Measurements from ENCODE around the gene HLA-DMA. TPM values are rescaled to one million over a fixed set of nuclear protein-coding genes. Genes with fewer than 3 reads are reported as not detected.

The HLA-DMA gene
- total RNA-seq, 5 donors from 2014 or later (not counting 1 experiment from before 2014, with no cell fraction given), result 22.3 to 37.8 (median 27.5) TPM

GRCh38 chr6:32989368-32989767 is 36.5 kb upstream of the HLA-DMA start:
- no CpG with 5 or more reads among the region's 1 CpG for WGBS (ENCODE audit: insufficient coverage)
- no peak for DNase-seq
- POLR2A ChIA-PET, result no interaction called here

GRCh38 chr6:32984622-32985389 is 31.9 kb upstream of the HLA-DMA start:
- WGBS (ENCODE audit: insufficient coverage), result 14% methylated on average over 7 of the region's 9 CpGs
- Mint-ChIP-seq H3K36me3 (peaks cover 11% of the 10 kb centered on the region), H3K27ac (peak overlapping the region; percentile 50 to 83), H3K4me3 (no peak overlapping the region), H3K9me3 (no peaks in the 10 kb centered on the region), H3K27me3 (no peaks in the 10 kb centered on the region), H3K4me1 (peaks cover 23 to 35% (median 26%) of the 10 kb centered on the region in 3 donors)
- Histone ChIP-seq H3K27me3 (replicated peaks in 1 of 2; ENCODE audit: control insufficient read depth in 2 of 2, extremely low read depth in 1 of 2, insufficient read depth in 2 of 2, low read length in 1 of 2) (no peaks in the 10 kb centered on the region), H3K9me3 (no peaks in the 10 kb centered on the region), H3K4me3 (ENCODE audit: control insufficient read depth in 1 of 2, extremely low read depth in 1 of 2, low read length in 1 of 2) (no peak overlapping the region), H3K27ac (ENCODE audit: low read length) (no peak overlapping the region), H3K36me3 (ENCODE audit: control insufficient read depth in 2 of 2, extremely low read depth in 1 of 2, insufficient read depth in 1 of 2, low read length in 1 of 2) (peaks cover 2 to 19% of the 10 kb centered on the region in 2 donors), H3K4me1 (ENCODE audit: control insufficient read depth in 1 of 2, extremely low read depth in 1 of 2, insufficient read depth in 2 of 2, low read length in 2 of 2) (peaks cover 0 to 9% of the 10 kb centered on the region in 2 experiments)
- peak; percentile 76 to 88 (median 86) for ATAC-seq (replicated peaks in 1 of 4)
- DNase-seq, result peak; percentile 70 to 95 (median 88)
- POLR2A ChIA-PET, result interaction anchor here (0.5 to 2.5 kb wide), 11 partner anchors 10 to 1252 kb away, joined by 3 to 17 read pairs (median 4); partner anchors contain the start of genes BRD2 (in 1 of the 2) and HMGA1 (in 1 of the 2)
- CTCF ChIA-PET, result interaction anchor here (0.6 to 6.0 kb wide), 49 partner anchors 8 to 158 kb away, joined by 3 to 124 read pairs (median 5); partner anchors contain the start of genes HLA-DMA (in 2 of the 2), PSMB9 (in 2 of the 2), TAP1 (in 2 of the 2) and BRD2 (in 1 of the 2)

More at GRCh38 chr6:32989368-32989767, 36.5 kb upstream of the HLA-DMA start:
- ATAC-seq (replicated peaks in 1 of 4), result no peak
- no peaks in the 10 kb centered on the region for H3K9me3 Mint-ChIP-seq
- peaks cover 4 to 8% (median 6%) of the 10 kb centered on the region in 3 donors for H3K4me1 Mint-ChIP-seq
- H3K27ac Mint-ChIP-seq, result no peak overlapping the region
- no peak overlapping the region for H3K27ac ChIP-seq (ENCODE audit: low read length)
- H3K36me3 Mint-ChIP-seq, result no peaks in the 10 kb centered on the region
- H3K27me3 Mint-ChIP-seq, result no peaks in the 10 kb centered on the region
- H3K9me3 ChIP-seq, result no peaks in the 10 kb centered on the region
- H3K27me3 ChIP-seq (replicated peaks in 1 of 2; ENCODE audit: control insufficient read depth in 2 of 2, extremely low read depth in 1 of 2, insufficient read depth in 2 of 2, low read length in 1 of 2), result peaks cover 0 to 2% of the 10 kb centered on the region in 2 experiments
- H3K4me3 Mint-ChIP-seq, result no peak overlapping the region
- CTCF ChIA-PET, result interaction anchor here in 1 of 2 donors (1.4 kb wide), 2 partner anchors 36 to 56 kb away, joined by 4 to 7 read pairs; partner anchors contain the start of gene HLA-DMA
- H3K4me1 ChIP-seq (ENCODE audit: control insufficient read depth in 1 of 2, extremely low read depth in 1 of 2, insufficient read depth in 2 of 2, low read length in 2 of 2), result peaks cover 0 to 5% of the 10 kb centered on the region in 2 experiments
- H3K4me3 ChIP-seq (ENCODE audit: control insufficient read depth in 1 of 2, extremely low read depth in 1 of 2, low read length in 1 of 2), result no peak overlapping the region
- H3K36me3 ChIP-seq (ENCODE audit: control insufficient read depth in 2 of 2, extremely low read depth in 1 of 2, insufficient read depth in 1 of 2, low read length in 1 of 2), result no peaks in the 10 kb centered on the region

GRCh38 chr6:32983964-32984621 is 31.2 kb upstream of the HLA-DMA start:
- Mint-ChIP-seq H3K27ac (peak overlapping the region; percentile 50 to 83), H3K4me1 (peaks cover 27 to 39% (median 29%) of the 10 kb centered on the region in 3 donors), H3K4me3 (no peak overlapping the region), H3K36me3 (peaks cover 17% of the 10 kb centered on the region), H3K9me3 (no peaks in the 10 kb centered on the region), H3K27me3 (no peaks in the 10 kb centered on the region)
- no peak overlapping the region for H3K4me3 ChIP-seq (ENCODE audit: control insufficient read depth in 1 of 2, extremely low read depth in 1 of 2, low read length in 1 of 2)
- H3K27me3 ChIP-seq (replicated peaks in 1 of 2; ENCODE audit: control insufficient read depth in 2 of 2, extremely low read depth in 1 of 2, insufficient read depth in 2 of 2, low read length in 1 of 2), result no peaks in the 10 kb centered on the region
- peak; percentile 2 to 28 (median 16) for ATAC-seq (replicated peaks in 1 of 4)
- H3K36me3 ChIP-seq (ENCODE audit: control insufficient read depth in 2 of 2, extremely low read depth in 1 of 2, insufficient read depth in 1 of 2, low read length in 1 of 2), result peaks cover 2 to 26% of the 10 kb centered on the region in 2 donors
- H3K4me1 ChIP-seq (ENCODE audit: control insufficient read depth in 1 of 2, extremely low read depth in 1 of 2, insufficient read depth in 2 of 2, low read length in 2 of 2), result peaks cover 0 to 9% of the 10 kb centered on the region in 2 experiments
- ChIA-PET POLR2A (interaction anchor here (0.5 to 2.5 kb wide), 9 partner anchors 11 to 146 kb away, joined by 3 to 17 read pairs (median 5); partner anchors contain the start of gene BRD2 (in 1 of the 2)), CTCF (interaction anchor here (0.6 to 6.0 kb wide), 50 partner anchors 7 to 158 kb away, joined by 3 to 124 read pairs (median 4); partner anchors contain the start of genes HLA-DMA (in 2 of the 2), PSMB9 (in 2 of the 2), TAP1 (in 2 of the 2) and BRD2 (in 1 of the 2))
- H3K9me3 ChIP-seq, result no peaks in the 10 kb centered on the region
- no peak overlapping the region for H3K27ac ChIP-seq (ENCODE audit: low read length)
- WGBS (ENCODE audit: insufficient coverage), result 33% methylated on average over 1 of the region's 3 CpGs
- no peak for DNase-seq

GRCh38 chr6:32983493-32983848 is 30.6 kb upstream of the HLA-DMA start:
- Mint-ChIP-seq H3K9me3 (no peaks in the 10 kb centered on the region), H3K27ac (peak overlapping the region; percentile 50 to 83), H3K4me3 (no peak overlapping the region), H3K4me1 (peaks cover 27 to 44% (median 35%) of the 10 kb centered on the region in 3 donors), H3K27me3 (no peaks in the 10 kb centered on the region), H3K36me3 (peaks cover 23% of the 10 kb centered on the region)
- DNase-seq (no peak), ATAC-seq (replicated peaks in 1 of 4) (no peak)
- CTCF ChIA-PET, result interaction anchor here (0.9 to 6.0 kb wide), 14 partner anchors 8 to 138 kb away, joined by 3 to 124 read pairs (median 14); partner anchors contain the start of genes HLA-DMA (in 2 of the 2), BRD2 (in 1 of the 2) and HLA-DMB (in 1 of the 2)
- WGBS (ENCODE audit: insufficient coverage), result 100% methylated on average over 1 of the region's 1 CpG
- peaks cover 0 to 12% of the 10 kb centered on the region in 2 experiments for H3K4me1 ChIP-seq (ENCODE audit: control insufficient read depth in 1 of 2, extremely low read depth in 1 of 2, insufficient read depth in 2 of 2, low read length in 2 of 2)
- H3K36me3 ChIP-seq (ENCODE audit: control insufficient read depth in 2 of 2, extremely low read depth in 1 of 2, insufficient read depth in 1 of 2, low read length in 1 of 2), result peaks cover 2 to 33% of the 10 kb centered on the region in 2 donors
- POLR2A ChIA-PET, result interaction anchor here in 1 of 2 donors (0.6 to 2.5 kb wide), 4 partner anchors 12 to 145 kb away, joined by 3 to 17 read pairs (median 4); no protein-coding TSS in a partner anchor
- no peak overlapping the region for H3K4me3 ChIP-seq (ENCODE audit: control insufficient read depth in 1 of 2, extremely low read depth in 1 of 2, low read length in 1 of 2)
- no peaks in the 10 kb centered on the region for H3K9me3 ChIP-seq
- H3K27ac ChIP-seq (ENCODE audit: low read length), result no peak overlapping the region
- no peaks in the 10 kb centered on the region for H3K27me3 ChIP-seq (replicated peaks in 1 of 2; ENCODE audit: control insufficient read depth in 2 of 2, extremely low read depth in 1 of 2, insufficient read depth in 2 of 2, low read length in 1 of 2)

- H3K4me3 ChIP-seq (ENCODE audit: control insufficient read depth in 1 of 2, extremely low read depth in 1 of 2, low read length in 1 of 2), result no peak overlapping the region
- WGBS (ENCODE audit: insufficient coverage), result no CpG with 5 or more reads among the region's 6 CpGs
- peaks cover 0 to 17% of the 10 kb centered on the region in 2 experiments for H3K4me1 ChIP-seq (ENCODE audit: control insufficient read depth in 1 of 2, extremely low read depth in 1 of 2, insufficient read depth in 2 of 2, low read length in 2 of 2)
- peak overlapping the region in 1 of 2 donors; percentile 19 for H3K27ac Mint-ChIP-seq
- H3K27me3 Mint-ChIP-seq, result no peaks in the 10 kb centered on the region
- ChIA-PET CTCF (interaction anchor here (0.6 to 6.0 kb wide), 10 partner anchors 7 to 115 kb away, joined by 3 to 124 read pairs (median 16); partner anchors contain the start of genes BRD2 (in 1 of the 2) and HLA-DMA (in 1 of the 2)), POLR2A (interaction anchor here (0.6 to 2.5 kb wide), 4 partner anchors 11 to 1540 kb away, joined by 3 to 17 read pairs (median 4); partner anchors contain the start of gene TAP2 (in 1 of the 2))
- no peak overlapping the region for H3K4me3 Mint-ChIP-seq
- peaks cover 29% of the 10 kb centered on the region for H3K36me3 Mint-ChIP-seq
- no peaks in the 10 kb centered on the region for H3K9me3 ChIP-seq
- ATAC-seq (replicated peaks in 1 of 4), result no peak
- no peaks in the 10 kb centered on the region for H3K27me3 ChIP-seq (replicated peaks in 1 of 2; ENCODE audit: control insufficient read depth in 2 of 2, extremely low read depth in 1 of 2, insufficient read depth in 2 of 2, low read length in 1 of 2)
- peaks cover 2 to 38% of the 10 kb centered on the region in 2 donors for H3K36me3 ChIP-seq (ENCODE audit: control insufficient read depth in 2 of 2, extremely low read depth in 1 of 2, insufficient read depth in 1 of 2, low read length in 1 of 2)
- H3K27ac ChIP-seq (ENCODE audit: low read length), result no peak overlapping the region
- no peaks in the 10 kb centered on the region for H3K9me3 Mint-ChIP-seq
- DNase-seq, result no peak
- H3K4me1 Mint-ChIP-seq, result peaks cover 28 to 49% (median 39%) of the 10 kb centered on the region in 3 donors
These were observed 30.0 kb upstream of the HLA-DMA start for GRCh38 chr6:32982702-32983492.
